Right lobe of liver (tissue), 4 donors: Measurements from ENCODE around the gene GFPT1.

Experiments
- CTCF ChIP-seq, 4 donors: fragments of 200-600 bp in 3 of 4; fragments of 450-650 bp in 1 of 4; IDR thresholded peaks; one replicate each; pipeline versions ENCODE4 v1.5.1 to v1.8.0; 2016 to 2022; ENCODE audit warnings: antibody characterized with exemption in 4 of 4, mild to moderate bottlenecking in 2 of 4
- POLR2A ChIP-seq: fragments of 450-650 bp; IDR thresholded peaks from one replicate; pipeline ENCODE4 v1.6.1; 2017; ENCODE audit warnings: antibody characterized with exemption, mild to moderate bottlenecking
- donor health status: DM: no; HTN: no; CAD: no.
- donor health status: DM: no; HTN: no; CAD: no.
- donor health status: DM: no; HTN: yes; CAD: no.

GRCh38 chr2:69381337-69381737 lies 5.7 kb downstream of the GFPT1 start:
- TF ChIP-seq CTCF (IDR thresholded peaks at IDR 0.05): no peak
- no peak for TF ChIP-seq POLR2A
